Ishikawa (cell line): ENCODE results near the gene MUSK.

ENCODE experiments used
- CEBPB ChIP-seq: IDR thresholded peaks from 2 replicates; pipeline ENCODE4 v1.6.1; 2012
- EP300 ChIP-seq: IDR thresholded peaks from 2 replicates; pipeline ENCODE4 v1.6.1; 2012; ENCODE audit warnings: borderline replicate concordance
- TAF1 ChIP-seq: IDR thresholded peaks from 2 replicates; pipeline ENCODE4 v1.6.1; 2012; ENCODE audit warnings: low read depth, mild to moderate bottlenecking
- TF ChIP-seq, protein P1 (sequence below): IDR thresholded peaks from 2 replicates; pipeline ENCODE4 v1.6.1; 2012; ENCODE audit warnings: low read depth, mild to moderate bottlenecking
- TF ChIP-seq, protein P2 (sequence below): IDR thresholded peaks from 2 replicates; pipeline ENCODE4 v1.6.1; 2012

DNA sequence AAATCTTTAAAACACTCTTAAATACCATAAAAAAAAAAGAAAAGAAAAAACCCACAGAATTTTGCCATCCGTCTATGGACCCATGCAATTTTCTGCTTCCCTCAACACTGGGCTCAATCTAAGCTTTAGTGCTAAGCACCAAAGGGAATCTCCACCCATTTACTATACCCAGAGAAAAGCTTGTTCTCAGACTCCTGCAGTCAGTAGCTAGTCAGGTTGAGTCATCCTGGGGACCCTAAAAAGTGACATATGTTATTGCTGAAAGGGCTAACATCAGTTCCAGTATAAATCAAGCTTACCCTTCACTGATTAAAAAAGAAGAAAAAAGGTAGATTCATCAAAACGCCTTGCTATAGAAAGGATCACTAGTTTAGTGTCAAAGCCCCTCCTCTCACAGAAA lies 177.6 kb downstream of the MUSK start:
- TF ChIP-seq CEBPB, result no peak
- no peak for TF ChIP-seq TAF1
- TF ChIP-seq, protein P1, sequence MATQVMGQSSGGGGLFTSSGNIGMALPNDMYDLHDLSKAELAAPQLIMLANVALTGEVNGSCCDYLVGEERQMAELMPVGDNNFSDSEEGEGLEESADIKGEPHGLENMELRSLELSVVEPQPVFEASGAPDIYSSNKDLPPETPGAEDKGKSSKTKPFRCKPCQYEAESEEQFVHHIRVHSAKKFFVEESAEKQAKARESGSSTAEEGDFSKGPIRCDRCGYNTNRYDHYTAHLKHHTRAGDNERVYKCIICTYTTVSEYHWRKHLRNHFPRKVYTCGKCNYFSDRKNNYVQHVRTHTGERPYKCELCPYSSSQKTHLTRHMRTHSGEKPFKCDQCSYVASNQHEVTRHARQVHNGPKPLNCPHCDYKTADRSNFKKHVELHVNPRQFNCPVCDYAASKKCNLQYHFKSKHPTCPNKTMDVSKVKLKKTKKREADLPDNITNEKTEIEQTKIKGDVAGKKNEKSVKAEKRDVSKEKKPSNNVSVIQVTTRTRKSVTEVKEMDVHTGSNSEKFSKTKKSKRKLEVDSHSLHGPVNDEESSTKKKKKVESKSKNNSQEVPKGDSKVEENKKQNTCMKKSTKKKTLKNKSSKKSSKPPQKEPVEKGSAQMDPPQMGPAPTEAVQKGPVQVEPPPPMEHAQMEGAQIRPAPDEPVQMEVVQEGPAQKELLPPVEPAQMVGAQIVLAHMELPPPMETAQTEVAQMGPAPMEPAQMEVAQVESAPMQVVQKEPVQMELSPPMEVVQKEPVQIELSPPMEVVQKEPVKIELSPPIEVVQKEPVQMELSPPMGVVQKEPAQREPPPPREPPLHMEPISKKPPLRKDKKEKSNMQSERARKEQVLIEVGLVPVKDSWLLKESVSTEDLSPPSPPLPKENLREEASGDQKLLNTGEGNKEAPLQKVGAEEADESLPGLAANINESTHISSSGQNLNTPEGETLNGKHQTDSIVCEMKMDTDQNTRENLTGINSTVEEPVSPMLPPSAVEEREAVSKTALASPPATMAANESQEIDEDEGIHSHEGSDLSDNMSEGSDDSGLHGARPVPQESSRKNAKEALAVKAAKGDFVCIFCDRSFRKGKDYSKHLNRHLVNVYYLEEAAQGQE, result no peak
- TF ChIP-seq EP300, result no peak
- TF ChIP-seq, protein P2, sequence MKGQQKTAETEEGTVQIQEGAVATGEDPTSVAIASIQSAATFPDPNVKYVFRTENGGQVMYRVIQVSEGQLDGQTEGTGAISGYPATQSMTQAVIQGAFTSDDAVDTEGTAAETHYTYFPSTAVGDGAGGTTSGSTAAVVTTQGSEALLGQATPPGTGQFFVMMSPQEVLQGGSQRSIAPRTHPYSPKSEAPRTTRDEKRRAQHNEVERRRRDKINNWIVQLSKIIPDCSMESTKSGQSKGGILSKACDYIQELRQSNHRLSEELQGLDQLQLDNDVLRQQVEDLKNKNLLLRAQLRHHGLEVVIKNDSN, result no peak
